Measurements from ENCODE around the gene CYB5R2.

GRCh38 chr11:7670641-7671040, 2.7 kb downstream of the CYB5R2 start:
- TF ChIP-seq CTCF (conservative IDR thresholded peaks at IDR 0.05; ENCODE audit: low read length): no peak
- TF ChIP-seq EZH2phosphoT487 (IDR thresholded peaks at IDR 0.05; ENCODE audit: borderline replicate concordance): no peak

Data from Loucy (cell line).